Natural killer cell (primary cell): ENCODE measurements around the gene CR1. TPM values are rescaled to one million over a fixed set of nuclear protein-coding genes. Genes with fewer than 3 reads are reported as not detected.

Experiments
- ATAC-seq, 3 donors: fragments of 150-1000 bp in 2 of 3; fragments of 200-7000 bp in 1 of 3; cut with Tn5 transposase; 1 replicate in 1 of 3; 2 replicates in 2 of 3; pipeline ENCODE4 v1.10.0; 2021; ENCODE audit warnings: mild to moderate bottlenecking in 2 of 3, moderate library complexity in 2 of 3
- DNase-seq, 2 donors: peaks; one replicate each; pipeline versions ENCODE4 v3.0.0 to v3.0.0-alpha.2; 2013 to 2021; ENCODE audit warnings: mixed read lengths in 1 of 2
- H3K27ac ChIP-seq: one replicate; pipeline ENCODE4 v1.5.1; 2013; ENCODE audit warnings: mild to moderate bottlenecking, low read length
- H3K27me3 ChIP-seq: one replicate; pipeline ENCODE4 v1.6.1; 2013; ENCODE audit warnings: low read length; ENCODE audit not compliant: control insufficient read depth, insufficient read depth
- H3K36me3 ChIP-seq: one replicate; pipeline ENCODE4 v1.6.1; 2013; ENCODE audit warnings: low read length; ENCODE audit not compliant: control insufficient read depth, insufficient read depth
- H3K4me1 ChIP-seq: one replicate; pipeline ENCODE4 v1.6.1; 2013; ENCODE audit warnings: low read length; ENCODE audit not compliant: control insufficient read depth, insufficient read depth
- H3K4me3 ChIP-seq: one replicate; pipeline ENCODE4 v1.5.1; 2013; ENCODE audit warnings: low read length
- H3K9me3 ChIP-seq: one replicate; pipeline ENCODE4 v1.6.1; 2013; ENCODE audit warnings: low read length; ENCODE audit not compliant: control insufficient read depth, insufficient read depth
- H3K27ac Mint-ChIP-seq, 2 donors: one replicate each; pipeline ENCODE4 v1.8.0; 2022; ENCODE audit warnings: mild to moderate bottlenecking in 2 of 2, mixed read lengths in 2 of 2, moderate library complexity in 1 of 2
- H3K27me3 Mint-ChIP-seq, 2 donors: one replicate each; pipeline ENCODE4 v1.8.0; 2022; ENCODE audit warnings: low read depth in 2 of 2, mixed read lengths in 2 of 2
- H3K36me3 Mint-ChIP-seq: one replicate; pipeline ENCODE4 v1.8.0; 2022; ENCODE audit warnings: mixed read lengths
- H3K4me1 Mint-ChIP-seq, 2 donors: one replicate each; pipeline ENCODE4 v1.8.0; 2022; ENCODE audit warnings: mixed read lengths in 2 of 2
- H3K4me3 Mint-ChIP-seq: one replicate; pipeline ENCODE4 v1.8.0; 2022; ENCODE audit warnings: mild to moderate bottlenecking, moderate library complexity, mixed read lengths
- H3K9me3 Mint-ChIP-seq, 2 donors: one replicate each; pipeline ENCODE4 v1.8.0; 2022; ENCODE audit warnings: mixed read lengths in 2 of 2
- WGBS: methylation state at CpG from one replicate; pipeline ENCODE4 v1.1.7; 2013; ENCODE audit warnings: missing lambda C conversion rate; ENCODE audit not compliant: insufficient coverage; 5-methylcytosine and 5-hydroxymethylcytosine counted together
- intact Hi-C: fragments of 100-400 bp; cut with micrococcal nuclease; formaldehyde crosslinking; loops from one replicate; pipeline ENCODE4 v1.14.2; 2022
- total RNA-seq, 4 donors: library from RNA; stranded (reverse); fragments of 120-200 nt in 1 of 4; gene quantifications; one replicate each; pipeline versions ENCODE4 v1.2.3 to v1.2.4, GENCODE V29; 2013 to 2022
- TF ChIP-seq, protein P1 (sequence below): fragments of 200-600 bp; IDR thresholded peaks from one replicate; pipeline ENCODE4 v1.8.0; 2022; ENCODE audit warnings: antibody characterized with exemption

CR1 gene
- total RNA-seq, 3 donors from 2014 or later (not counting 1 experiment from before 2014, with no cell fraction given): 1.5 to 39.4 (median 2.6) TPM

DNA sequence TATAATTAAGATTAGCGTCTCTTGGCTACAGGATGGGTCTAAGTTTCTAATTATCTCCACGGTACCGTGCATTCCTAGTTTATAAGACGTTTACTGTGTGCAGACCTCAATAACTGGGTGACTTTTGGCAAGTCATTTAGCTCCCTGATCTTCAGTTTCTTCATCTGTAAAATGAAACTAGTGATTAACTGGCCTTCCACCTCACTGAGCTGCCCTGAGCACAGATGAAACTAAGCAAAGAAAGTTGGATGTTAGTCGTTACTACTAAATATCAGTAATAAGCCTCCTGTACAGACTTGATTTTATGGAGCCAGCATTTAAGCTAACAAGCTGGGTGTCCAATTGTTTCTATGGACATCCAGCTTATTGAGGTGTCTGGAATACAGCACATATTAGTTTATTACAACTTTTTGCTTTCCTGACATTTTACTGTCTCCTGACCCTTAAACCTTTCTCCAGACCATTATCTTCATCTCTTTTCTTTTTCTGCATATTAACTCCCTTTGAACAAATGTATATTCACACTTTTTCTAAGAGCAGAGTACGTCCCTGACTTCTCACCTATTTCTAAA lies 40.7 kb upstream of the CR1 start:
- Histone ChIP-seq H3K27me3 (peaks cover 30% of the 10 kb centered on the region), H3K36me3 (no peaks in the 10 kb centered on the region), H3K4me1 (peaks cover 10% of the 10 kb centered on the region), H3K9me3 (no peaks in the 10 kb centered on the region), H3K4me3 (peak overlapping the region; percentile 47), H3K27ac (no peak overlapping the region)
- H3K9me3 Mint-ChIP-seq: no peaks in the 10 kb centered on the region
- intact Hi-C loops: no loop called here
- DNase-seq: no peak
- no peak overlapping the region for H3K27ac Mint-ChIP-seq
- H3K4me3 Mint-ChIP-seq: peak overlapping the region; percentile 19
- 76% methylated on average over 6 of the region's 6 CpGs for WGBS
- no peaks in the 10 kb centered on the region for H3K36me3 Mint-ChIP-seq
- H3K27me3 Mint-ChIP-seq: peaks cover 20 to 30% of the 10 kb centered on the region in 2 donors
- peaks cover 0 to 4% of the 10 kb centered on the region in 2 donors for H3K4me1 Mint-ChIP-seq
- ATAC-seq: no peak
- TF ChIP-seq, protein P1, sequence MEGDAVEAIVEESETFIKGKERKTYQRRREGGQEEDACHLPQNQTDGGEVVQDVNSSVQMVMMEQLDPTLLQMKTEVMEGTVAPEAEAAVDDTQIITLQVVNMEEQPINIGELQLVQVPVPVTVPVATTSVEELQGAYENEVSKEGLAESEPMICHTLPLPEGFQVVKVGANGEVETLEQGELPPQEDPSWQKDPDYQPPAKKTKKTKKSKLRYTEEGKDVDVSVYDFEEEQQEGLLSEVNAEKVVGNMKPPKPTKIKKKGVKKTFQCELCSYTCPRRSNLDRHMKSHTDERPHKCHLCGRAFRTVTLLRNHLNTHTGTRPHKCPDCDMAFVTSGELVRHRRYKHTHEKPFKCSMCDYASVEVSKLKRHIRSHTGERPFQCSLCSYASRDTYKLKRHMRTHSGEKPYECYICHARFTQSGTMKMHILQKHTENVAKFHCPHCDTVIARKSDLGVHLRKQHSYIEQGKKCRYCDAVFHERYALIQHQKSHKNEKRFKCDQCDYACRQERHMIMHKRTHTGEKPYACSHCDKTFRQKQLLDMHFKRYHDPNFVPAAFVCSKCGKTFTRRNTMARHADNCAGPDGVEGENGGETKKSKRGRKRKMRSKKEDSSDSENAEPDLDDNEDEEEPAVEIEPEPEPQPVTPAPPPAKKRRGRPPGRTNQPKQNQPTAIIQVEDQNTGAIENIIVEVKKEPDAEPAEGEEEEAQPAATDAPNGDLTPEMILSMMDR: no peak

DNA sequence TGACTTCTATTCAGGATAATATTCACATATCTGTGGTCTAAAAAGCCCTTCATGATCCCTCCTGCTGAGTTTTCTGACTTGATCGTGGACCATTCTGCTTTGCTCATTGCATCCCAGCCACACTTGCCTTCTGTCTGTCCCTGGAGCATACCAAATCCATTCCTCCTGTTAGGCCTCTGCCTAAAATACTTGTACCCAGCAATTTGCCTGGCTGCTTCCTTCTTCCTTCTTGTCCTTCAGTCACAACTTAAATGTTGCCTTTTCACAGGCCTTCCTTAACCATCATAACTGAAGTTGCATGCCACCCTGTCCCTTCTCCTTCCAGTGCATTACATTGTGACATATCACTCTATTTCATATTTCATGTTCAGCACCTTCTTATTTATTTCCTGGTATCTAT lies 37.5 kb upstream of the CR1 start:
- TF ChIP-seq, protein P1: no peak
- H3K36me3 Mint-ChIP-seq: no peaks in the 10 kb centered on the region
- ATAC-seq (no peak), DNase-seq (no peak)
- H3K27ac ChIP-seq: no peak overlapping the region
- peaks cover 10% of the 10 kb centered on the region for H3K4me1 ChIP-seq
- H3K4me1 Mint-ChIP-seq: peaks cover 0 to 4% of the 10 kb centered on the region in 2 donors
- WGBS: 88% methylated on average over 1 of the region's 1 CpG
- H3K4me3 Mint-ChIP-seq: no peak overlapping the region
- H3K9me3 ChIP-seq: no peaks in the 10 kb centered on the region
- peaks cover 20% of the 10 kb centered on the region for H3K27me3 ChIP-seq
- no peak overlapping the region for H3K27ac Mint-ChIP-seq
- intact Hi-C loops: no loop called here
- no peaks in the 10 kb centered on the region for H3K9me3 Mint-ChIP-seq
- peaks cover 8 to 16% of the 10 kb centered on the region in 2 donors for H3K27me3 Mint-ChIP-seq
- no peaks in the 10 kb centered on the region for H3K36me3 ChIP-seq
- no peak overlapping the region for H3K4me3 ChIP-seq

DNA sequence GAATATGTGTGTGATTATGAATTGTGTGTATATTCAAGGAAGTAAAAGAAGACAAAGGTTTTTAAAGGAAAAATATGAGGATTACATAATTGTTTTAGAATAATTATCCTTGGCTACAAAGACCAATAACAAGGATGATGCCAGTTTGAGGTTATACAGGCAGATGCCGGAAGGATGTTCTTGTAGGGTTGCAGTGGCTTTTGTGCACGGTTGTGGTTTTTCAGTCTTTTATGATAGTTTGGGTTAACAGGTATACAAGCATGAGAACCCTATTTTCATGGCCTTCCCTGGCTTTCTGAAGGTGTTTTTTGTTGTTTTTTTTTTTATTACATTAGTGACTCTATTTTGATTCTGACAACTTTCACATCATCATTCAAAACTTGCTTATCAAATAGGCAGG lies 36.9 kb upstream of the CR1 start:
- Histone ChIP-seq H3K4me1 (peaks cover 8% of the 10 kb centered on the region), H3K9me3 (no peaks in the 10 kb centered on the region), H3K36me3 (no peaks in the 10 kb centered on the region), H3K27me3 (peaks cover 16% of the 10 kb centered on the region), H3K27ac (no peak overlapping the region), H3K4me3 (no peak overlapping the region)
- peak in 1 of 3 donors; percentile 30 for ATAC-seq
- no peaks in the 10 kb centered on the region for H3K9me3 Mint-ChIP-seq
- WGBS: 5% methylated on average over 2 of the region's 2 CpGs
- no peaks in the 10 kb centered on the region for H3K36me3 Mint-ChIP-seq
- intact Hi-C loops: no loop called here
- H3K4me3 Mint-ChIP-seq: no peak overlapping the region
- DNase-seq: peak in 1 of 2 donors; percentile 79
- peaks cover 12% of the 10 kb centered on the region in 2 donors for H3K27me3 Mint-ChIP-seq
- peaks cover 0 to 4% of the 10 kb centered on the region in 2 donors for H3K4me1 Mint-ChIP-seq
- H3K27ac Mint-ChIP-seq: no peak overlapping the region
- TF ChIP-seq, protein P1: no peak

DNA sequence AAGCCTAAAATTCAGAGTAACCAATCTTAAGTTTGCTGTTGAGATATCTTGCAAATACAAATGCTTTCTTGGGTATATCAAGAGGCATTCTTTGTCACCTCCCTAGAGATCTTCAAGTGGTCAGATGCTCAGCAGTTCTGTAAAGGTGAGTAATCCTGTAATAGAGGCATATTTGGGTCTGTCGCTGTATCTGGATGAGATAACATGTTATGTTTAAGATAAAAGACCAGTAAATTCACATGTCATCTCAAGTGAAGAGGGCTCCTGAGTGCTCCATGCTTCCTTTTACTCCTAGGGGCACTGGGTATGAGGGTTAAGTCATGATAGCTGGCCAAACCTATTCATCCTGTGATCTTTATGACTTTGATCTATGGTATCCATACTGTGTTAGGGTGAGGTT lies 34.3 kb upstream of the CR1 start:
- H3K4me1 ChIP-seq: no peaks in the 10 kb centered on the region
- no peaks in the 10 kb centered on the region for H3K4me1 Mint-ChIP-seq

More for the DNA sequence above, 34.3 kb upstream of the CR1 start:
- intact Hi-C loops: no loop called here
- ATAC-seq (no peak), DNase-seq (no peak)
- Histone ChIP-seq H3K27ac (no peak overlapping the region), H3K4me3 (no peak overlapping the region), H3K9me3 (no peaks in the 10 kb centered on the region), H3K36me3 (no peaks in the 10 kb centered on the region), H3K27me3 (no peaks in the 10 kb centered on the region)
- no peaks in the 10 kb centered on the region for H3K9me3 Mint-ChIP-seq
- no peak overlapping the region for H3K4me3 Mint-ChIP-seq
- H3K36me3 Mint-ChIP-seq: no peaks in the 10 kb centered on the region
- 88% methylated on average over 1 of the region's 1 CpG for WGBS
- no peak overlapping the region for H3K27ac Mint-ChIP-seq
- TF ChIP-seq, protein P1: no peak
- peaks cover 5 to 33% of the 10 kb centered on the region in 2 donors for H3K27me3 Mint-ChIP-seq
